Natural killer cell (primary cell): ENCODE results near the gene ECM2. TPM values are rescaled to one million over a fixed set of nuclear protein-coding genes. Genes with fewer than 3 reads are reported as not detected.

Experiments used
- ATAC-seq, 3 donors: fragments of 150-1000 bp in 2 of 3; fragments of 200-7000 bp in 1 of 3; cut with Tn5 transposase; 1 replicate in 1 of 3; 2 replicates in 2 of 3; pipeline ENCODE4 v1.10.0; 2021; ENCODE audit warnings: mild to moderate bottlenecking in 2 of 3, moderate library complexity in 2 of 3
- DNase-seq, 2 donors: peaks; one replicate each; pipeline versions ENCODE4 v3.0.0 to v3.0.0-alpha.2; 2013 to 2021; ENCODE audit warnings: mixed read lengths in 1 of 2
- H3K27ac ChIP-seq: one replicate; pipeline ENCODE4 v1.5.1; 2013; ENCODE audit warnings: mild to moderate bottlenecking, low read length
- H3K27me3 ChIP-seq: one replicate; pipeline ENCODE4 v1.6.1; 2013; ENCODE audit warnings: low read length; ENCODE audit not compliant: control insufficient read depth, insufficient read depth
- H3K36me3 ChIP-seq: one replicate; pipeline ENCODE4 v1.6.1; 2013; ENCODE audit warnings: low read length; ENCODE audit not compliant: control insufficient read depth, insufficient read depth
- H3K4me1 ChIP-seq: one replicate; pipeline ENCODE4 v1.6.1; 2013; ENCODE audit warnings: low read length; ENCODE audit not compliant: control insufficient read depth, insufficient read depth
- H3K4me3 ChIP-seq: one replicate; pipeline ENCODE4 v1.5.1; 2013; ENCODE audit warnings: low read length
- H3K9me3 ChIP-seq: one replicate; pipeline ENCODE4 v1.6.1; 2013; ENCODE audit warnings: low read length; ENCODE audit not compliant: control insufficient read depth, insufficient read depth
- H3K27ac Mint-ChIP-seq, 2 donors: one replicate each; pipeline ENCODE4 v1.8.0; 2022; ENCODE audit warnings: mild to moderate bottlenecking in 2 of 2, mixed read lengths in 2 of 2, moderate library complexity in 1 of 2
- H3K27me3 Mint-ChIP-seq, 2 donors: one replicate each; pipeline ENCODE4 v1.8.0; 2022; ENCODE audit warnings: low read depth in 2 of 2, mixed read lengths in 2 of 2
- H3K36me3 Mint-ChIP-seq: one replicate; pipeline ENCODE4 v1.8.0; 2022; ENCODE audit warnings: mixed read lengths
- H3K4me1 Mint-ChIP-seq, 2 donors: one replicate each; pipeline ENCODE4 v1.8.0; 2022; ENCODE audit warnings: mixed read lengths in 2 of 2
- H3K4me3 Mint-ChIP-seq: one replicate; pipeline ENCODE4 v1.8.0; 2022; ENCODE audit warnings: mild to moderate bottlenecking, moderate library complexity, mixed read lengths
- H3K9me3 Mint-ChIP-seq, 2 donors: one replicate each; pipeline ENCODE4 v1.8.0; 2022; ENCODE audit warnings: mixed read lengths in 2 of 2
- WGBS: methylation state at CpG from one replicate; pipeline ENCODE4 v1.1.7; 2013; ENCODE audit warnings: missing lambda C conversion rate; ENCODE audit not compliant: insufficient coverage; 5-methylcytosine and 5-hydroxymethylcytosine counted together
- intact Hi-C: fragments of 100-400 bp; cut with micrococcal nuclease; formaldehyde crosslinking; loops from one replicate; pipeline ENCODE4 v1.14.2; 2022
- total RNA-seq, 4 donors: library from RNA; stranded (reverse); fragments of 120-200 nt in 1 of 4; gene quantifications; one replicate each; pipeline versions ENCODE4 v1.2.3 to v1.2.4, GENCODE V29; 2013 to 2022
- TF ChIP-seq, protein P1 (sequence below): fragments of 200-600 bp; IDR thresholded peaks from one replicate; pipeline ENCODE4 v1.8.0; 2022; ENCODE audit warnings: antibody characterized with exemption

The ECM2 gene
- total RNA-seq, 3 donors from 2014 or later (not counting 1 experiment from before 2014, with no cell fraction given): not detected

DNA sequence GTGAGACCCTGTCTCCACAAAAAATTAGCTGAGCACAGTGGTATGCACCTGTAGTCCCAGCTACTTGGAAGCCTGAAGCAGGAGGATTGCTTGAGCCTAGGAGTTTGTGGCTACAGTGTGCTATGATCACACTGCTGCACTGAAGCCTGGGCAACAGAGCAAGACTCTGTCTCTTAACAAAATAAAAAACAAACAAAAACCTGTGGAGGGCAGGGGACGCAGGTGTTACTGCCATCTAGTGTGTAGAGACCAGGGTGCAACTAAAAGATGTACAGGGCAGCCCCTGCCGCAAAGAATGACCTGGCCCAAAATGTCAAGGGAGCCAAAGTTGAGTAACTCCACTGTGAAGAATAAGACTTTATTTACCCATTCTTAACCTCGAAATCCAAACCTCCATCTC lies 80.6 kb downstream of the ECM2 start:
- 96% methylated on average over 2 of the region's 3 CpGs for WGBS
- no peaks in the 10 kb centered on the region for H3K27me3 ChIP-seq
- Mint-ChIP-seq H3K4me3 (no peak overlapping the region), H3K27ac (no peak overlapping the region), H3K27me3 (no peaks in the 10 kb centered on the region), H3K9me3 (no peaks in the 10 kb centered on the region), H3K36me3 (no peaks in the 10 kb centered on the region), H3K4me1 (no peaks in the 10 kb centered on the region)
- peak in 1 of 2 donors; percentile 15 for DNase-seq
- H3K36me3 ChIP-seq: no peaks in the 10 kb centered on the region
- no peaks in the 10 kb centered on the region for H3K9me3 ChIP-seq
- TF ChIP-seq, protein P1, sequence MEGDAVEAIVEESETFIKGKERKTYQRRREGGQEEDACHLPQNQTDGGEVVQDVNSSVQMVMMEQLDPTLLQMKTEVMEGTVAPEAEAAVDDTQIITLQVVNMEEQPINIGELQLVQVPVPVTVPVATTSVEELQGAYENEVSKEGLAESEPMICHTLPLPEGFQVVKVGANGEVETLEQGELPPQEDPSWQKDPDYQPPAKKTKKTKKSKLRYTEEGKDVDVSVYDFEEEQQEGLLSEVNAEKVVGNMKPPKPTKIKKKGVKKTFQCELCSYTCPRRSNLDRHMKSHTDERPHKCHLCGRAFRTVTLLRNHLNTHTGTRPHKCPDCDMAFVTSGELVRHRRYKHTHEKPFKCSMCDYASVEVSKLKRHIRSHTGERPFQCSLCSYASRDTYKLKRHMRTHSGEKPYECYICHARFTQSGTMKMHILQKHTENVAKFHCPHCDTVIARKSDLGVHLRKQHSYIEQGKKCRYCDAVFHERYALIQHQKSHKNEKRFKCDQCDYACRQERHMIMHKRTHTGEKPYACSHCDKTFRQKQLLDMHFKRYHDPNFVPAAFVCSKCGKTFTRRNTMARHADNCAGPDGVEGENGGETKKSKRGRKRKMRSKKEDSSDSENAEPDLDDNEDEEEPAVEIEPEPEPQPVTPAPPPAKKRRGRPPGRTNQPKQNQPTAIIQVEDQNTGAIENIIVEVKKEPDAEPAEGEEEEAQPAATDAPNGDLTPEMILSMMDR: no peak
- intact Hi-C loops: no loop called here
- H3K27ac ChIP-seq: no peak overlapping the region
- no peak overlapping the region for H3K4me3 ChIP-seq
- ATAC-seq: no peak
- no peaks in the 10 kb centered on the region for H3K4me1 ChIP-seq

GRCh38 chr9:92446536-92446935 lies 89.3 kb downstream of the ECM2 start:
- Histone ChIP-seq H3K4me3 (no peak overlapping the region), H3K27ac (no peak overlapping the region), H3K4me1 (no peaks in the 10 kb centered on the region), H3K9me3 (no peaks in the 10 kb centered on the region), H3K36me3 (no peaks in the 10 kb centered on the region), H3K27me3 (no peaks in the 10 kb centered on the region)
- no peaks in the 10 kb centered on the region for H3K9me3 Mint-ChIP-seq
- ATAC-seq: no peak
- intact Hi-C loops: no loop called here
- TF ChIP-seq, protein P1: no peak
- H3K4me3 Mint-ChIP-seq: no peak overlapping the region
- H3K27ac Mint-ChIP-seq: no peak overlapping the region
- no peaks in the 10 kb centered on the region for H3K36me3 Mint-ChIP-seq
- H3K27me3 Mint-ChIP-seq: no peaks in the 10 kb centered on the region
- no peak for DNase-seq
- no peaks in the 10 kb centered on the region for H3K4me1 Mint-ChIP-seq

Other genes with a start within 250 kb of the ECM2 start
- 10 to 100 TPM; 50.8 to 70.8 (median 66.2) TPM for gene IARS1, start 242.3 kb downstream of the ECM2 start, total RNA-seq
- 10 to 100 TPM; 42.3 to 50.7 (median 46.7) TPM for gene NOL8, start 210.6 kb downstream of the ECM2 start, total RNA-seq
- 10 to 100 TPM; 10.3 to 14.5 (median 12.1) TPM for gene CENPP, start 210.0 kb downstream of the ECM2 start, total RNA-seq
- gene OGN, start 131.4 kb downstream of the ECM2 start, total RNA-seq: under 1 TPM in 2 of 3 donors, not detected in 1; 0.18 to 0.33 TPM
- gene OMD, start 111.5 kb downstream of the ECM2 start, total RNA-seq: not detected
- not detected for gene ASPN, start 53.5 kb downstream of the ECM2 start, total RNA-seq
- gene IPPK, start 134.1 kb upstream of the ECM2 start, total RNA-seq: 1 to 10 TPM; 4.9 to 9.2 (median 6.7) TPM
- 10 to 100 TPM; 27.0 to 39.7 (median 39.7) TPM for gene BICD2, start 228.8 kb upstream of the ECM2 start, total RNA-seq